Right renal pelvis (tissue), 4 donors: ENCODE data around the gene LMBR1L. TPM values are rescaled to one million over a fixed set of nuclear protein-coding genes. Genes with fewer than 3 reads are reported as not detected.
"Not testable (repeated sequence)": the region's sequence is repeated elsewhere in the genome, so short reads cannot be mapped to it uniquely, and the experiment has no call there.

Source experiments
- DNase-seq, 4 donors: peaks; one replicate each; pipeline ENCODE4 v3.0.0-alpha.2; 2013; ENCODE audit warnings: low read depth in 4 of 4, low spot score in 3 of 4, missing footprints in 1 of 4
- polyA plus RNA-seq, 4 donors: library from polyadenylated mRNA; unstranded; fragments of 120-200 nt; gene quantifications; one replicate each; pipeline ENCODE4 v1.2.1, GENCODE V29; 2013; ENCODE audit not compliant: insufficient read length in 4 of 4

The LMBR1L gene
- polyA plus RNA-seq, 4 donors = 59.5 to 66.8 (median 63.4) TPM

DNA sequence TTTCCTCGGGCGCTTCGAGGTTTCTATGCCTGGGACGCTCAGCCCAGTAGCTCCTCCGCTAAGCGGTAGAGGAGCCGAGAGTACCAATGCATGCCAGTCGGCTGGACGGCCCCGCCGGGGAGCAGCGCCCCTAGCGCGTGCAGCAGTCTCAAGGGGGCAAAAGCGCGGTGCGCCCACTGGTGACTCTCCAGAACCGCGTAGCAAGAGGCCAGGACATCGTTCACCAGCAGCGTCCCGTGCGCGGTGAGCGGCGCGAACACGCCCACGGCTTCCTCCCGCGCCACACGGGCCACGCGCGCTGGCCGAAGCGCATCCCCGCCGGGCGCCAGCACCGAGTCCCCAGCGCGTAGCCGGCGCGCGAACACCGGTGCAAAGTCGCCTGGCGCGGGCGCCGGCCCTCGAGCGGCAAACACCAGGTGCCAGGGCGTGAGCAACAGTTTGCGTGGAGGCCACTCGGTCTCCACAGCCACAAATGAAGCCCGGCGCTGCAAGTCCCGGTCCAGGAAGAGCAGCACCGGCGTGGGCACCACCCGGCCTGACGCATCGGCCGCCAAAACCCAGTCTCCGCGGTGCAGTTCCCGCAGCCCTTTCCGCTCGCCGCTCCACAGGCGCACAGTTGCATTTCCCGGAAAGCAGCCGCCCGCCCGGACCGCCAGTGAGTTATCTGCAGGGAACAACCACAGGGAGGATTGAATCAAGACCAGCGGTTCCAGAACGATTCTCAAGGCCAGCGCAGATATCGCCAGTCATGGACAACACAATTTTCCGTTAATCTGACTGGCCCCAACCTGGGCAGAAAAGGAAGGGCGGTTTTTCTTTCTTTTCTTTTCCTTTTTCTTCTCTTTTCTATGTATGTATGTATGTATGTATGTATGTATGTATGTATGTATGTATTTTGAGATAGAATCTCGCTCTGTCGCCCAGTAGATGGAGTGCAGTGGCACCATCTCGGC is 20.6 kb downstream of the LMBR1L start:
- no peak for DNase-seq

DNA sequence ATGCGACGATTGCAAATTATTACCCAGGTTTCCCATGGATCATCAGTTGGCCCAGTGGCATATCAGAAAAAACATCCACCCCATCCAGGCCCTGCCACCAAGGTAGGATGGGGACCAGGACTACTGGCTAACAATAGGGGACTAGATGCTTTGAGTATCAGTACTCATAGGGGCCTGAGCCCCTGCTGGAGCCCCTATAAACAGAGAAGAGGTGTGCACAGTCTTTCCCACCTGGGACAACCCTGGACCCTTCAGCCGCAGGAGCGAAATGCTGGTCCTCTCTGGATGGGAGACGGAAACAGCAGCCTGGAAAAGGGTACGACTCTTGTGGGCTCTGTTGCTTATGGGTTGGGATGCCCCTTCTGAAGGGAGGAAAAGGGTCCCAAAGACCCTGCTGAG is 21.7 kb downstream of the LMBR1L start:
- DNase-seq = no peak

DNA sequence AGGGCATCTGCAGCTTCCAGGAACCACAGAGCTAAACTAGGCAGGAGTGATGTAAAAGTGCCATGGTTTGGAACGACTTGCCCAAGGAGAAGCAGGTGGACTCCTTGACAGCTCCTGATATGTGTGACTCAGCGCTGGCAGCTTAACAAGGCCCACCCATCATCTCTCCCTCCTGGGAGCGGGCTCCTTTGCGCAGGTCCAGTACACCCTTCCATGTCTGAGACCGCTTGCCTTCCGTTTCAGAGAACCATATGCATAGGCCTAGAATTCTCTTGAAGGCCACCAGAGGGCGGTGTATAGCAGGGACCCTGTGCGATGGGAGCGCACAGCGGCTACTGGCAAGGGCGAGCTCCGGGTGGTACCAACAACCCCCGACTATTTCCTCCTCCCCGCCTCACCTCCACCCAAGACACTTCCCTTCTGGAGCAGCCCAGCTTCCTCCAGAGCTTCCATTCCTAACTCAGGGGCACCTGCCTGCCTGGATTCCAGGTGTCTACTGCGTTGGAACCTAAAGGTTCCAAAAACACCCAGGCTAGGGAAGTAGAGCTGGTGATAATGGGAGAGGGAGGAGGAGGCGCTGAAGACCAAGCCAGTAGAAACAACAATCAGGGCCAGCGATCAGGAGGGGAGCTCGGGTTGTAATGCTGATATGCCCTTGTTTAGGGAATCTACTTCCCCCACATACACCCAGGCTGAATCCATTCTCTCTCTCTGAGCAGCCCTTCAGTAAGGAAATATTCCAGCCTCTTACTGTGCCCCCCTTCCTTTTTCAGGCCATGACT is 22.3 kb downstream of the LMBR1L start:
- peak in 2 of 4 donors; percentile 70 to 76 for DNase-seq

DNA sequence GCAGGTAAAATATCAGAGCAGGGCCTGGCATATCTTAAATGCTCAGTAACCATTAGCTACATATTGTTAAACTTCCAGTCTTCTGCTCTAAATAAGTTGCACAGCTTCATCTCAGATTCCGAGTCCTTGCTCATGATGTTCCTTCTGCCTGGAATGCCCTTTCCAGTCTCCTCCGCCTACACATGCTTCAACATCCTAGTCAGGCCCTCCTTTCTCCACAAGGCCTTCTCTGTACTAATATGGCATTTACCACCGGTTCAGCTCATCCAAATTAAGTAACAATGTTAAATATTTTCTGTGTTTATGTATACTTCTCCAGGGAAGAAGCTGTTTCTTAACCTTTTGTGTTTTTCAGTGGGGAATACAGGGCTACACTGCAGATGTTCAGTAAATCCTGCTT is 24.5 kb downstream of the LMBR1L start:
- no peak for DNase-seq

DNA sequence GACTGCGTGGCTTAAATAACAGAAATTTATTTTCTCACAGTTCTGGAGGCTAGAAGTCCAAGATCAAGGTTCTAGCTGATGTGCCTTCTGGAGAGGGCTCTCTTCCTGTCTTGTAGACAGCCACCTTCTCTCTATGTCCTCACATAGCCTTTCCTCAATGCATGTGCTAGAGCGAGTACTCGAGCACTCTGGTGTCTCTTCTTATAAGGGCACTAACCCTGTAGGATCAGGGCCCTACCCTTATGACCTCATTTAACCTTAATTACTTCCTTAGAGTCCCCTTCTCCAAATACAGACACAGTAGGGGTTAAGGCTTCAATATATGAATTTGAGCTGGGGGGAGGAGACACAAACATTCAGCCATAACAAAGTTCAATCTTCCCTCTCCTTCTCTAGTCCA is 26.2 kb downstream of the LMBR1L start:
- DNase-seq = no peak

DNA sequence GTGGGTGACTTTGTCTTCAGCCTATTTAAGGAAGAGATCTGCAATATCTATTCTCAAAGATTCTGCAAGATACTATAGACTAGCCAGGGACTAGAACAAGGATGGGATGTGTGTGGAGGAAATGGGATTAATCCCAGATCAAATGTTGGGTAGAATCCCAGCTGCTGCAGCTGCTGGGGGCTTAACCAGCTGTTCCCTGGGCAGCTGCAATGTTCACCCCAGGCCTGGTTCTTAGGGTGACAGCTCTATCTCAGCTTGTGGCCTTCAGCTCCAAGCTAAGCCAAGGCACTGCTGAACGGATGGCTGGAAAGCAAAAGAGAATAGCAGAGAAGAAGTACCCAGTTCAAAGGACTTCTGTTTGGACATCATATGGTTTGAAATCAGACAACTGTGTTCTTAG is 30.9 kb downstream of the LMBR1L start:
- no peak for DNase-seq

DNA sequence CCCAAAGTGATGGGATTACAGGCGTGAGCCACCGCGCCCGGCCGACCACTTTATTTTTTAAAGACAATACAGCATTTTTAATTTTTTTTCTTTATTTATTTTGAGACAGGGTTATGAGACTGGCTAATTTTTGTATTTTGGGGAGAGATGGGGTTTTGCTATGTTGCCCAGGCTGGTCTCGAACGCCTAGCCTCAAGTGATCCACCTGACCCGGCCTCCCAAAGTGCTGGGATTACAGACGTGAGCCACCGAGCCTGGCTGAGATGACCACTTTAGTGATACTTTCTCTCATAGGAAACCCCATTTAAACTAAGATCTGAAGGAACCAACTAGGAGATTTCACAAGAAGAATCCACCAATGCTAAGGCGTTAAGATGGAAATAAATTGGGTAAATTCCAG is 39.7 kb downstream of the LMBR1L start:
- DNase-seq = no peak

DNA sequence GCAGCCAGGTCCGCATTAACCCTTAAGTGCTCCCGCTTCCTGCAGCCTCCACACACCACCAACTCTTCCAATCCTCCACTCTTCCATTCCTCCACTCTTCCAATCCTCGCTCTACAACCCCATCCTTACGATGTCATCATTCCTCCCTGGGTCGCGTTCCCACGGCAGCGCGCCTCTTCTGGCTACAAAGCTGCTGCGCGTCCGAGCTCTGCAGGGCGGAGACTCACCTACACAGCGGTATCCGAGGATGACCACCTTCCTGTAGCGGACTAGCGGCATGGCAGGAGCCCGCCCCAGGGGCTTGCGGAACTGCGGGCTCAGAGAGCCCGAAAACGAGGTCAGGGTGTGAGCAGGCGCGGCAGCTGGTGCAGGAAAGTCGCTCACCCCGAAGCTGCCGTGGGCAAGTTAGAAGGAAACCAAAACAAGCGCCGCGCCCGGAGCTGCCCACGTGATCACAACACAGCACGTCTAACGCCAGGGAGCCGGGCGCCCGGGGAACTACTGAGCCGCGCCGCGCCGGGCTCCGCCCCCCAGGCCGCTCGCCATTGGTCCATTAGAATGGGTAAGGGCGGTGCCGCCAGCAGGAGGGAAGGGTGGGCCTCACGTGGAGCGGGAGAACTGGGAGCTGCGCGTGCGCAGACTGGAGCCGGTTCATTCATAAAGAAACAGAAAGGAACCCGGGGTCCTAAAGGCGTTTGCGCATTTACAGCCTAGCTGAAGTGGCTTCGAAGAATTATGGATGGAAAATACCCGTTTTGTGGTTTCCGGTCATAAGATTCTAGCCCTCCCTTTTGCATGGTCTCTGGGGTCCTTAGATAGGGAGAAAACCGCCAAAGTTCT is 40.9 kb downstream of the LMBR1L start, which contains the start of gene RHEBL1:
TSS of gene RHEBL1 (minus strand) at position 473 of the 840 bp plus-strand sequence. CDS start at position 279, 194 bp downstream.
- peak; percentile 91 to 95 (median 92) for DNase-seq

DNA sequence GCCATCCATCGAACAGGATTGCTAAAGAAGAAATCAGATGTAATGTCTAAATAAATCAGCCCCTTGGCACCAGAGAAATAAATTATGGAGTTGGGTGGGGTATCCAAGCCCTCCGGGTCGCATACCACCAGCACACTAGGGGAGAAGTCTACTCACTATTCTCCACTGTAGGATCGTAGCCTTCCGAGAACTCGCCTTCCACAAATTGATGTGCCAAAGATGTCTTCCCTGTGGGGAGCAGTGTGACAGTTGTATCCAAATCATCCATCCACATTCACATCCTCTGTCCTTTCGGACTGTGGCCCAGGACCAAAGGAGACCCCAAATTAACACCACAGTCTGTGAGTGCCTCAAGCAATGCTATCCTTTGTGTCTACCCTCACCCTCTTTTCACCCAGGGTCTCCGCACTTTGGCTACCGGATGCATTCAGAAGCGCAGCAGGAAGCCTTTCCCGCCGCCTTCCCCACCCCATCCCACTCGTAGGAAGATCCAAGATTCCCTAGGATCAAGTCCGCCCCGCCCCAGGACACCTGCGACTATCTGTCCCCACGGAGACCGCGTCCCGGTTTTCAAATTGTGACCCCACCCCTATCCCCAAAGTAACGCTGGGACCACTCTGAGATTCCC is 41.7 kb downstream of the LMBR1L start:
- DNase-seq = no peak

DNA sequence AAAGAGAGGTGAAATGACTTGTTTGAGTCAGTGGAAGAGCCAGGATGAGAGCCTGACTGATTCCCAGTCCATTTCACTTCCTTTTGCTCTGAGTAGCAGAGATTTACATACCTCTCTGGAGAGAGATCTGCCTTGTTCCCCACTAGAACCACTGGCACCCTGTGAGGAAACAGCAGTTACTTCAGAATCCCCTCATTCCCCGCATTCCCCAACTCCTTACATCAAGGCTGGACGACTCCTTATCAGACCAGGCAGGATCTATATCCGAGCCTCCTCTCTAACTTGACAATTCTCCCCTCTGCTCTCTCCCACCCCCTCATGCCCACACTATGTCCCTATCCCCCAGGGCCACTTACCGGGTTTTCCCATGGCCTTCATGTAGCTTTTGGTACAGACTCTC is 44.5 kb downstream of the LMBR1L start:
- DNase-seq = no peak

DNA sequence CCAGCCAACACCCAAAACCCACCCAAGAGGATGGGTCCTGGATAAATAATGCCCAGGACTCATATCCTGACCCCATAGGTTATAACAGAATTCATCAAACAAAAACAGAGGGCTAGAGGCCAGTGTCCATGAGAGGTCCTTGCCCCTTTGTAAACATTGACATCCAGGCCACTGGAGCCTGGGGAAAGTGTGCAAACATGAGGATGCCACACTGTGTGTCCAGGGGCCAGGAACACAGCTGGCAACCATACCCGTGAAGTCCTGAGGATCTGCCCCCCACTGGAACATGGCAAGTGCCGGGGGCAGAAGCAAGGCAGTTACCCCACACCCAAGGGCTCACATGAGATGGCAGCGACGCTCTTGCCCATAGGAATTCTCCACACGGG is 45.9 kb downstream of the LMBR1L start:
- DNase-seq = no peak

DNA sequence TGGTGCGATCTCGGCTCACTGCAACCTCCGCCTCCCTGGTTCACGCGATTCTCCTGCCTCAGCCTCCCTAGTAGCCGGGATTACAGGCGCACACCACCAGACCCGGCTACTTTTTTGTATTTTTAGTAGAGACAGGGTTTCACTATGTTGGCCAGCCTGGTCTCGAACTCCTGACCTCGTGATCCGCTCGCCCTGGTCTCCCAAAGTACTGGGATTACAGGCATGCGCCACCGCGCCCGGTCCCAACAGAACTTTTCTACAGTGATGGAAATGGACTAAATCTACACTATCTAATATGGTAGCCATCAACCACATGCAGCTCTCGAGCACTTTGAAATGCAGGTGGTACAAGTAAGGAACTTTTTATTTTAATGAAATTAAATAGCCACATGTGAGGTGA is 48.7 kb downstream of the LMBR1L start:
- DNase-seq = not testable (repeated sequence)

DNA sequence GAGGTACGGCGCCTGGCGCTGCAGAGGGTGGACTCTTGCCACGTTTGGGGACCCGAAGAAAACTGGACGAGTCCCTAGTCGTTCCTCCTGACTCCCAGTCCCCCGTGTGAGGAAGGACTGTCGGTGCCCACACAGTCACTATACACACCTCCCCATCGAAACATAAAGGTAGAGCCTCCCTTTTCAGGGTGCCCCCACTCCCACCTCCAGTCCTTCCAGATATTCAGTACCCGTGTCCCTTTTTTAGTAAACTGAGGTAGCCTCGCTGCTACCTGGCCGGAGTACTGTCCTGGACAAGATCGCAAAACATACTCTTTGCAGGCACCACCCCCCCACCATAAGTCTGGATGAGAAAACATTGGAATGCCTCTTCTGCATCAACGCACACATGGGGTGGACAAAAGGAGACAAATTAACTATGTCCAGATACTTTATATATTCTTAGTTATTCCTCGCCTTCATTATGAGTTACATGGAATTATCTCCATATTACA is 49.4 kb downstream of the LMBR1L start:
- DNase-seq = no peak

DNA sequence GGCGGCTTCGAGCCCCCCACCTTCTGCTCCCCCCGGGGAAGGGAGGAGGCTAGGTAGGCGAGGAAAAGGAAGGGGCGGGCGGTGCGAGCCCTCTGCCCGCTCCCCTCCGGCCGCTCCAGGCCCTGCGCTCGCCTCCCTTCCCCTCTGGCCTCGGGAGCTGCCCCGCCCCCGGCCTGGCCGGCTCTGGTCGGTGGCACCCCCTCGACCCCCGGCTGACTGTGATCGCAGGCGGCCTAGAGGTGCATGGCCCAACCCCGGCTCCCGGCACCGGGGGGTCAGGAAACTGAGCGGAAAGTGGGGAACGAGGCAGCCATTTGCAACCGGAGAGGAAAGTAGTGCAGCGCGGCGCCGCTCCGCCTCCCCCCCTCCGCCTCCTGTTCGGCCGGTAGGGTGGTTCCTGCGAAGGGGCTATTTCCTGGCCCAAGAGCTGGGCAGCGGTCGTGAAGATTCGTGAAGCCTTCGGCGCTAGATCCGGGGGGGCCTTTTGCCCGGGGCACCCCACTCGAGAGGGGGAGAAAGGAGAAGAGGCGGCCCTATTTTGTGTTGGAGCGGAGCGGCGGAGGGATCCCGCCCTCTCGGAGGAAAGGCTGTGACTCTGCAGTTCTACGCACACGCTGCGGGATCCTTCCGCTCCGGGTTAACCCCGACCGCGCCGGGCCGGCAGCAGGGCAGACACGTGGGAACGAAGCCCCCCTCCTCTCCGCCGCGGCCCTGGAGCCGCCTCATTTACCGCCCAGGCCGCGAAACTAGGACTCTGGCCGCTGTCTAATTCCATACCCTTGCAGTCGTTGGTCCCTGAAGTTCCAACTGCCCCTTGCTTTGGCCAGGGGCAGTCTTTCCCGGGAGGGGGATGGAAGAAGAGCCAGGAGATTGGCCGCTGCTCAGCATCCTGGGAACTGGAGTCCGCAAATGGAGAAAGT is 50.1 kb downstream of the LMBR1L start, which contains the start of gene KMT2D:
TSS of gene KMT2D (minus strand) at position 558 of the 920 bp plus-strand sequence. CDS start 5,470 bp downstream, outside the sequence.
- DNase-seq = peak; percentile 90 to 94 (median 92)

DNA sequence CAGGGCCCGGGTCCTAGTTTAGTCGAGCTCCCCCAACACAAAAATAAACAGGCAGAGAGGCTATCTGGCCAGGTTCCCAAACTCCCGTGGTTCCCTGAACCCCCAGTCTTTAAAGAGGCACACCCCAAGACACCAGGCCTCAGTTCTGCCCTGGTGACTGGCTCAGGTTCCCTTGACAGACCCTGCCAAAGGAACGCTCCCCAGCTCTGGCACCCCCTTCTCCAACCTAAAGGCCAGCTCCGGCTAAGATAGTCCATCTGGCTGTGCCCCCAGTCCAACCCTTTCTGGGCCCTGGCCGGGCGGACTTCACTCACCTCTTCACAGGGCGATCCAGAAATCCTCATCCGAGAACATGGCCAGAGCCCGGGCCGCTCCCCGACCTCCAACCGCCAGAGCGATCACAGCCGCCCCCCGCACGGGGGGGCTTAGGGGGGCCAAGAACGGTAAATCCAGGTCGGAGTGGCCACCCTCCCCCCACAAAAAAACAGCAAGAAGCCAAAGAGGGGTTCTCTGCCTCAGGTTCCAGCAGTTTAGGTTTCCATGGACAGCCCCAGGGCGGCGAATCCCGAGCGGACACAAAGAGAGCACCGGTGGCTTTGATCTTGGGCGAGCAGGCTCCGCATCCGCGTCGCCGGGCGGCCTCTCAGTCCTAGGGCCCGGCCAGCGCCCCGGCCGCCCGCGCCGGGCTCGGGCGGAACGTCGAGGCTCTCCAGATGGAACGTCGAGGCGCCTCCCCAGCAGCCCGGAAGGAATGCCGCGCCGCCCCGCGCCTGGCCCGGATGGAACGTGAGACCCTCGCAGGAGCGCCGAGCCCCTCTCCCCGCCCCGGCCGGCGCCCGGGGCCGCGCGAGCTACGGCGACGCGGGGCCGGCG is 51.1 kb downstream of the LMBR1L start:
- DNase-seq = peak in 2 of 4 donors; percentile 7 to 15

DNA sequence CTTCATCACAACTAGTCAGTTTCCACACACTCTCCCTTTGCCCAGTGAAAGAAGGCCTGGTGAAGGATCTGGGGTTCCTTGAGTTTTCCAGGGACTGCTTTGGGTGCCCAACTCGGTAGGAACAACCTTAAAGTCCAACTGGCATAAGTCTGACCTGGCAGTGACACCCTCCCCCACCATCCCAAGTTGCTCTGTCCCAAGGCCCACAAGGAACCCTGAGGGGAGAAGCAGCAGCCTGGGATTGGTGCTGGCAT is 51.7 kb downstream of the LMBR1L start:
- DNase-seq = no peak

DNA sequence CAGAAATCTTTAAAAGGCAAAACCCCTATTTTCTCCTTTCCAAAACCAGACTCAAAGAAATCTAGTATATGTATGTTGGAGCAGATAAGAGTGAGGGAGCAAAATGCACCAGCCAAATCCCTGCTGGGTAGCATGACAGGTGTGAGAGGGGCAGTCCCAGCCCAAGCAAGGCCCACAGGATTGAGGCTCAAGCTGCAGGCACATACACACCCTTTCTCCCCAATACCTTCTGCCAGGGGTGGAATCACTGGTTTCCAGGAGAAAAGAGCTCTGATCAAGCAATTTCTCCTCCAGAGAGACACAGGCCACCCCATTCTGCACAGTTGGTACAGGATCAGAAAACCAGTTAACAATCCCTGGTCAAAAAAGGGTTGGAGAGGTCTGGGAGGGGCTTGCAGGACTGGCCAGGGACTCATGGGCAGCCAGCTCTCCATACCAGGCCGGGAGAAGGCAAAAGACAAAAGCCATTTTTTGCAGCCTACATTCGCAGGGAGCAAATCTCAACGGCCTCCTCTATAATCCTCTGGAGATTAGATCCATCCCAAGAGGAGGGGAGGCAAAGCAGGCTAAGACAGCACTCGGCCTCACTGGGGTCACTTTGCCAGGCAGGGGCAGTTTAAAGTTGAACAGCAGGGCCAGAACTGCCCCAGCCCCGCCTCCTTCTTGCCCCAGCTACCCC is 52.1 kb downstream of the LMBR1L start:
- no peak for DNase-seq

DNA sequence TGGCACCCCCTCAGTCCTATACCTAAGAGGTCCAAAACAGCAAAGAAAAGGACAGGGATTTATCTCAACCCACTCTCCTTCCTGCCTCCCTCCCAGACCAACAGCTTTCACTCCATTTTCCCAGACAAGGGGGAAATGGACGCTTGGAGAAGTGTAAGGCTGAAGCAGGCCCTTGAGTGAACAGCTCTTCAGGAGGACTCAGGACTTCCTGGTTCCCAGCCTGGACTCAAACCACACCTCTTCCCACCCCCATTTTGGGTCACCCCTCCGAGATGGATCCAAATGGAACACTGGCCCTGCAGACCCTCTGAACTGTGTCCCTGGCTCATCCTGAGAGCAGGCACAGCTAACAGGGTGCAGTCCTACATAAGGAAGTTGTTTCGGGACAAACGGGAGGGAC is 52.8 kb downstream of the LMBR1L start:
- DNase-seq = no peak
